ENCODE data around the gene ZNF398. TPM values are rescaled to one million over a fixed set of nuclear protein-coding genes. Genes with fewer than 3 reads are reported as not detected.
A peak's percentile ranks its signal among the peaks of the same experiment; 100 is the strongest.
"Not testable (repeated sequence)": the region's sequence is repeated elsewhere in the genome, so short reads cannot be mapped to it uniquely, and the experiment has no call there.

ZNF398 gene
- total and polyA plus RNA-seq, 3 donors from 2014 or later, result 25.3 to 35.3 (median 29.4) TPM

- Histone ChIP-seq H3K9me3 (no peaks in the 10 kb centered on the region), H3K36me3 (ENCODE audit: low read depth, missing control alignments) (no peaks in the 10 kb centered on the region), H3K4me3 (no peak overlapping the region), H3K4me1 (no peaks in the 10 kb centered on the region), H3K27ac (no peak overlapping the region), H3K27me3 (no peaks in the 10 kb centered on the region)
- TF ChIP-seq CTCF (IDR thresholded peaks at IDR 0.05), result no peak
- no peak for TF ChIP-seq POLR2A (IDR thresholded peaks at IDR 0.05)
- no peak for DNase-seq
- WGBS, 2 donors, result 94 to 96% methylated on average over 9 of the region's 9 CpGs
- intact Hi-C loops (cut with DNase I; ENCODE audit: low total_unique reads), result no loop called here
Observed at GRCh38 chr7:149136118-149136517, 11.1 kb upstream of the ZNF398 start.

GRCh38 chr7:149140831-149141230, 6.4 kb upstream of the ZNF398 start:
- no peak overlapping the region for H3K4me3 ChIP-seq
- 52 to 53% methylated on average over 3 of the region's 3 CpGs for WGBS, 2 donors
- H3K27ac ChIP-seq, result no peak overlapping the region
- no peaks in the 10 kb centered on the region for H3K36me3 ChIP-seq (ENCODE audit: low read depth, missing control alignments)
- peak; percentile 21 for DNase-seq
- TF ChIP-seq POLR2A (IDR thresholded peaks at IDR 0.05), result no peak
- no peak for TF ChIP-seq CTCF (IDR thresholded peaks at IDR 0.05)
- intact Hi-C loops (cut with DNase I; ENCODE audit: low total_unique reads), result no loop called here
- no peaks in the 10 kb centered on the region for H3K9me3 ChIP-seq
- no peaks in the 10 kb centered on the region for H3K4me1 ChIP-seq
- no peaks in the 10 kb centered on the region for H3K27me3 ChIP-seq

DNA sequence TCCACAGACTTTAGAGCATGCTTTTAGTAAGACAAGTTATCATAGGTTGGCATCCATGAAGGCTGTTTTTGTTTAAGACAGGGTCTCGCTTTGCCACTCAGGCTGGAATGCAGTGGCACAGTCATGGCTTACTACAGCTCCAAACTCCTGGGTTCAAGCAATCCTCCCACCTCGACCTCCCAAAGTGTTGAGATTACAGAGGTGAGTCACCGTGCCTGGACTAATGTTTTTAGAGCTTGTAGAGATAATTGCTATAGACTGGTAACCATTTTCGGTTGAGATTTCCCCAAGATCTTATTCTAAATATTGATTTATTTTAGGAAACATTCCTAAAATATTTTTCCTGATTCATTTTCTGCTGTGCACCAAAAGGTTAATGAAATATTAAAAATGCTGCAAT, 5.4 kb upstream of the ZNF398 start:
- Histone ChIP-seq H3K36me3 (ENCODE audit: low read depth, missing control alignments) (no peaks in the 10 kb centered on the region), H3K9me3 (no peaks in the 10 kb centered on the region), H3K4me1 (no peaks in the 10 kb centered on the region), H3K4me3 (no peak overlapping the region), H3K27ac (no peak overlapping the region), H3K27me3 (no peaks in the 10 kb centered on the region)
- intact Hi-C loops (cut with DNase I; ENCODE audit: low total_unique reads), result no loop called here
- DNase-seq, result no peak
- TF ChIP-seq POLR2A (IDR thresholded peaks at IDR 0.05) (no peak), CTCF (IDR thresholded peaks at IDR 0.05) (no peak)
- 82 to 90% methylated on average over 4 of the region's 4 CpGs for WGBS, 2 donors

DNA sequence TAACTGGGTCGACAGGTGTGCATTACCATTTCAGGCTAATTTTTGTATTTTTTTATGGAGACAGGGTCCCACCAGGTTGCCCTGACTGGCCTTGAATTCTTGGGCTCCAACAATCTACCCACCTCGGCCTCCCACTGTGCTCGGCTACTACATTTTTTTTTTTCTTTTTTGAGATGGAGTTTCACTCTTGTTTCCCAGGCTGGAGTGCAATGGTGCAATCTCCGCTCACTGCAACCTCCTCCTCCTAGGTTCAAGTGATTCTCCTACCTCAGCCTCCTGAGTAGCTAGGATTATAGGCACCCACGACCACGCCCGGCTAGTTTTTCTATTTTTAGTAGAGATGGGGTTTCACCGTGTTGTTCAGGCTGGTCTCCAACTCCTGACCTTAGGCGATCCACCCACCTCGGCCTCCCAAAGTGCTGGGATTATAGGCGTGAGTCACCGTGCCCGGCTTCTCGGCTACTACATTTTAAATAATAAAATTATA, 2.8 kb upstream of the ZNF398 start:
- 81 to 83% methylated on average over 14 of the region's 14 CpGs for WGBS, 2 donors
- H3K4me1 ChIP-seq; H3K9me3 ChIP-seq; H3K27ac ChIP-seq; intact Hi-C loops (cut with DNase I; ENCODE audit: low total_unique reads); H3K36me3 ChIP-seq (ENCODE audit: low read depth, missing control alignments); DNase-seq; H3K27me3 ChIP-seq; H3K4me3 ChIP-seq: not testable (repeated sequence)

- Histone ChIP-seq H3K4me3 (no peak overlapping the region), H3K4me1 (no peaks in the 10 kb centered on the region), H3K36me3 (ENCODE audit: low read depth, missing control alignments) (no peaks in the 10 kb centered on the region), H3K9me3 (no peaks in the 10 kb centered on the region), H3K27ac (no peak overlapping the region), H3K27me3 (no peaks in the 10 kb centered on the region)
- no peak for DNase-seq
- intact Hi-C loops (cut with DNase I; ENCODE audit: low total_unique reads), result no loop called here
- 73 to 80% methylated on average over 8 of the region's 8 CpGs for WGBS, 2 donors
- TF ChIP-seq CTCF (IDR thresholded peaks at IDR 0.05) (no peak), POLR2A (IDR thresholded peaks at IDR 0.05) (no peak)
Observed at GRCh38 chr7:149145031-149145845, 2.0 kb upstream of the ZNF398 start.
